ENCODE data around the gene CSF1R.

The CSF1R gene

GRCh38 chr5:150117945-150118560 is 31.7 kb upstream of the CSF1R start (continued):
- TF ChIP-seq GLI2 (tag by site-specific recombination; IDR thresholded peaks at IDR 0.05; ENCODE audit: borderline replicate concordance, low read depth), result no peak
- TF ChIP-seq ZNF266 (tag by site-specific recombination; IDR thresholded peaks at IDR 0.05; ENCODE audit: low read depth), result no peak
- no peak for TF ChIP-seq ZNF341 (tag by site-specific recombination; IDR thresholded peaks at IDR 0.05; ENCODE audit: low read depth)
- no peak for TF ChIP-seq ZFP41 (tag by site-specific recombination; IDR thresholded peaks at IDR 0.05; ENCODE audit: borderline replicate concordance)
- TF ChIP-seq ZNF184 (tag by site-specific recombination; IDR thresholded peaks at IDR 0.05), result no peak
- no peak for TF ChIP-seq ATF2 (tag by site-specific recombination; IDR thresholded peaks at IDR 0.05; ENCODE audit: low read depth)
- TF ChIP-seq ZFHX2 (tag by site-specific recombination; conservative IDR thresholded peaks at IDR 0.05), result no peak
- TF ChIP-seq ZNF660 (tag by site-specific recombination; IDR thresholded peaks at IDR 0.05), result no peak
- TF ChIP-seq ZNF292 (tag by site-specific recombination; IDR thresholded peaks at IDR 0.05; ENCODE audit: borderline replicate concordance, low read depth), result no peak
- no peak for TF ChIP-seq RBAK (tag by site-specific recombination; IDR thresholded peaks at IDR 0.05)

- Histone ChIP-seq H3K9me3 (ENCODE audit: control insufficient read depth, insufficient read depth, low read depth, low read length) (no peaks in the 10 kb centered on the region), H3K27ac (ENCODE audit: extremely low read depth, low read depth, low read length) (no peak overlapping the region), H3K4me3 (ENCODE audit: low read depth, low read length) (no peak overlapping the region), H3K36me3 (ENCODE audit: control insufficient read depth in 2 of 2, insufficient read depth in 1 of 2, low read length in 2 of 2) (no peaks in the 10 kb centered on the region), H3K4me1 (ENCODE audit: control insufficient read depth, insufficient read depth, low read length) (no peaks in the 10 kb centered on the region)
- ChIA-PET POLR2A (no interaction called here), CTCF (interaction anchor here (1.0 kb wide), 1 partner anchor 30 kb away, joined by 3 read pairs; no protein-coding TSS in a partner anchor)
- TF ChIP-seq, protein P1, sequence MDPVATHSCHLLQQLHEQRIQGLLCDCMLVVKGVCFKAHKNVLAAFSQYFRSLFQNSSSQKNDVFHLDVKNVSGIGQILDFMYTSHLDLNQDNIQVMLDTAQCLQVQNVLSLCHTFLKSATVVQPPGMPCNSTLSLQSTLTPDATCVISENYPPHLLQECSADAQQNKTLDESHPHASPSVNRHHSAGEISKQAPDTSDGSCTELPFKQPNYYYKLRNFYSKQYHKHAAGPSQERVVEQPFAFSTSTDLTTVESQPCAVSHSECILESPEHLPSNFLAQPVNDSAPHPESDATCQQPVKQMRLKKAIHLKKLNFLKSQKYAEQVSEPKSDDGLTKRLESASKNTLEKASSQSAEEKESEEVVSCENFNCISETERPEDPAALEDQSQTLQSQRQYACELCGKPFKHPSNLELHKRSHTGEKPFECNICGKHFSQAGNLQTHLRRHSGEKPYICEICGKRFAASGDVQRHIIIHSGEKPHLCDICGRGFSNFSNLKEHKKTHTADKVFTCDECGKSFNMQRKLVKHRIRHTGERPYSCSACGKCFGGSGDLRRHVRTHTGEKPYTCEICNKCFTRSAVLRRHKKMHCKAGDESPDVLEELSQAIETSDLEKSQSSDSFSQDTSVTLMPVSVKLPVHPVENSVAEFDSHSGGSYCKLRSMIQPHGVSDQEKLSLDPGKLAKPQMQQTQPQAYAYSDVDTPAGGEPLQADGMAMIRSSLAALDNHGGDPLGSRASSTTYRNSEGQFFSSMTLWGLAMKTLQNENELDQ (tag by site-specific recombination; IDR thresholded peaks at IDR 0.05; ENCODE audit: low read depth), result no peak
These were observed 30.5 kb upstream of the CSF1R start for GRCh38 chr5:150116667-150117400.

- H3K9me3 ChIP-seq (ENCODE audit: control insufficient read depth, insufficient read depth, low read depth, low read length), result no peaks in the 10 kb centered on the region
- H3K27ac ChIP-seq (ENCODE audit: extremely low read depth, low read depth, low read length), result no peak overlapping the region
- H3K36me3 ChIP-seq (ENCODE audit: control insufficient read depth in 2 of 2, insufficient read depth in 1 of 2, low read length in 2 of 2), result no peaks in the 10 kb centered on the region
- POLR2A ChIA-PET, result no interaction called here
- no peak overlapping the region for H3K4me3 ChIP-seq (ENCODE audit: low read depth, low read length)
- no peaks in the 10 kb centered on the region for H3K4me1 ChIP-seq (ENCODE audit: control insufficient read depth, insufficient read depth, low read length)
- CTCF ChIA-PET, result no interaction called here
- TF ChIP-seq KLF16 (tag by site-specific recombination; IDR thresholded peaks at IDR 0.05), result no peak
- no peak for TF ChIP-seq MZF1 (tag by site-specific recombination; IDR thresholded peaks at IDR 0.05; ENCODE audit: borderline replicate concordance)
- TF ChIP-seq, protein P2, sequence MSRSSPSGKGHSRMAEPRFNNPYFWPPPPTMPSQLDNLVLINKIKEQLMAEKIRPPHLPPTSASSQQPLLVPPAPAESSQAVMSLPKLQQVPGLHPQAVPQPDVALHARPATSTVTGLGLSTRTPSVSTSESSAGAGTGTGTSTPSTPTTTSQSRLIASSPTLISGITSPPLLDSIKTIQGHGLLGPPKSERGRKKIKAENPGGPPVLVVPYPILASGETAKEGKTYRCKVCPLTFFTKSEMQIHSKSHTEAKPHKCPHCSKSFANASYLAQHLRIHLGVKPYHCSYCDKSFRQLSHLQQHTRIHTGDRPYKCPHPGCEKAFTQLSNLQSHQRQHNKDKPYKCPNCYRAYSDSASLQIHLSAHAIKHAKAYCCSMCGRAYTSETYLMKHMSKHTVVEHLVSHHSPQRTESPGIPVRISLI (tag by site-specific recombination; IDR thresholded peaks at IDR 0.05), result no peak
- TF ChIP-seq ZNF555 (tag by site-specific recombination; conservative IDR thresholded peaks at IDR 0.05), result no peak
- TF ChIP-seq SCRT2 (tag by site-specific recombination; IDR thresholded peaks at IDR 0.05), result no peak
- no peak for TF ChIP-seq ZNF792 (tag by site-specific recombination; IDR thresholded peaks at IDR 0.05)
- no peak for TF ChIP-seq PRDM1 (tag by site-specific recombination; IDR thresholded peaks at IDR 0.05)
- TF ChIP-seq ZNF19 (tag by site-specific recombination; IDR thresholded peaks at IDR 0.05; ENCODE audit: low read depth), result no peak
- TF ChIP-seq ZBTB44 (tag by site-specific recombination; IDR thresholded peaks at IDR 0.05), result no peak
- no peak for TF ChIP-seq HOXC10 (CRISPR knock-in tag; IDR thresholded peaks at IDR 0.05)
- TF ChIP-seq INSM2 (tag by site-specific recombination; IDR thresholded peaks at IDR 0.05), result no peak
These were observed 28.5 kb upstream of the CSF1R start for GRCh38 chr5:150114773-150115408.

Measured in HEK293 (cell line).